GM21526 (cell line): Measurements from ENCODE around the gene S100A14.
"Not testable (repeated sequence)": the region's sequence is repeated elsewhere in the genome, so short reads cannot be mapped to it uniquely, and the experiment has no call there.

Experiments
- ATAC-seq: cut with Tn5 transposase; IDR thresholded peaks from one replicate; pipeline ENCODE4 v1.9.1; 2021; ENCODE audit warnings: moderate library complexity; ENCODE audit not compliant: unreplicated experiment, low FRiP score

S100A14 gene

GRCh38 chr1:153640213-153640612, 24.1 kb upstream of the S100A14 start:
- not testable (repeated sequence) for ATAC-seq

GRCh38 chr1:153639280-153639679, 23.2 kb upstream of the S100A14 start:
- no peak for ATAC-seq

GRCh38 chr1:153638261-153638660, 22.1 kb upstream of the S100A14 start:
- ATAC-seq: no peak

DNA sequence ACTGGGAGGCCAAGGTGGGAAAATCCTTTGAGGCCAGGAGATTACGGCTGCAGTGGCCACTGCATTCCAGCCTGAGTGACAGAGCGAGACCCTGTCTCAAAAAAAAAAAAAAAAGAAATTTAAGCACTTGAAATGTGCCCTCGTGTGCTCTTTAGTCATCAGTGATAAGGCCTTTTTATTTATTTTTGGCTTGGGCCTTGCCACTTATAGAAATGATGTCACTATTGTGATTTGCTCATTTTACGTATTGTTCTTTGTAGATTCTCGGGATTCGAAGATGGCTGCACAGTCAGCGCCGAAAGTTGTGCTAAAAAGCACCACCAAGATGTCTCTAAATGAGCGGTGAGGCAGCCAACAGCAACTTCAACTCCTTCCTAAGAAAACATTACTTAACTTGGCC, 20.2 kb upstream of the S100A14 start:
- ATAC-seq: no peak

- ATAC-seq: no peak
Observed at GRCh38 chr1:153635872-153636271, 19.7 kb upstream of the S100A14 start.

- ATAC-seq: peak; percentile 76
Observed at GRCh38 chr1:153633754-153634665, 17.9 kb upstream of the S100A14 start, which contains the start of gene CHTOP. CHTOP (plus strand) TSS chr1:153634066; CDS start chr1:153636589, 2,523 bp downstream.

DNA sequence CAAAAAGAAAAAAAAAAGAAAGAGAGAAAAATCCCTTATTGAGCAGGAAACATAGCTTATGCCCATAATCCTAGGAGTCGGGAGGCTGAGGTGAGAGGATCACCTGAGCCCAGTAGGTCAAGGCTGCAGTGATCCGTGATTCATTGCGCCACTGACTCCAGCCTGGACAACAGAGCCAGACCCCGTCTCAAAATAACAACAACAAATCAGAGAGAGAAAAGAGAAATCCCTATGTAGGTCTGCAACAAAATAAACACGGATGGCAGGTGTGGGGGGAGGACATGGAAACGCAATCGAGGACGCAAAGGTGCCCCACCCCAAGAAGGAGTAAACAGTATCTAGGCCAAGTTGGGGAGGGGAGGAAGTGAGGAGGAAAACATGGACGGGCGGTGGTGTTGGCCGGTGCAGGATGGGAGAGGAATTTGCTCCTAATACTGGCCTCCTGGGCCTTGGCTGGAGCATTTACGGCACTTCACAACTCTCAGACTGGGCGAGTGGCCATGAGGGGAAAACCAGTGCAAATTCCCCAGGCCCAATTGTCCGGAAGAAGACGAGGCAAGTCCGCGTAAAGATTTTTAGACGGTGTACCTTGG, 17.1 kb upstream of the S100A14 start:
- no peak for ATAC-seq

- ATAC-seq: no peak
Observed at GRCh38 chr1:153631047-153632022, 15.2 kb upstream of the S100A14 start.

- ATAC-seq: no peak
Observed at GRCh38 chr1:153630384-153630783, 14.3 kb upstream of the S100A14 start.

GRCh38 chr1:153629971-153630370, 13.8 kb upstream of the S100A14 start:
- no peak for ATAC-seq

DNA sequence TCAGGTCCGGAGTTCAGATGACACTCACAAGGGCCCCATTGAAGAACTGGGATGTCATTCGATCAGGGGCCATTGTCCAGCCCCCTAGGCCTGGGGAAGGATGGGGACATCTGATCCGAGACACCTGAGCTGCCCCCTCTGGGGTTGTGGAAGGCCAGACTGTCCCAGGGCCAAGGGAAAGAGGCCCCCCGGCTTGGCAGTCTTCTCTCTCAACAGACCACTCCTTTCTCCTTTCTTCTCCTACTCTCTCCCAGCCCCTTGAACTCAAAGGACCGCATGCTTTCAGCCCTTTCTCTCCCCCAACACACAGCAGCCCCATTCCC, 13.2 kb upstream of the S100A14 start:
- no peak for ATAC-seq

DNA sequence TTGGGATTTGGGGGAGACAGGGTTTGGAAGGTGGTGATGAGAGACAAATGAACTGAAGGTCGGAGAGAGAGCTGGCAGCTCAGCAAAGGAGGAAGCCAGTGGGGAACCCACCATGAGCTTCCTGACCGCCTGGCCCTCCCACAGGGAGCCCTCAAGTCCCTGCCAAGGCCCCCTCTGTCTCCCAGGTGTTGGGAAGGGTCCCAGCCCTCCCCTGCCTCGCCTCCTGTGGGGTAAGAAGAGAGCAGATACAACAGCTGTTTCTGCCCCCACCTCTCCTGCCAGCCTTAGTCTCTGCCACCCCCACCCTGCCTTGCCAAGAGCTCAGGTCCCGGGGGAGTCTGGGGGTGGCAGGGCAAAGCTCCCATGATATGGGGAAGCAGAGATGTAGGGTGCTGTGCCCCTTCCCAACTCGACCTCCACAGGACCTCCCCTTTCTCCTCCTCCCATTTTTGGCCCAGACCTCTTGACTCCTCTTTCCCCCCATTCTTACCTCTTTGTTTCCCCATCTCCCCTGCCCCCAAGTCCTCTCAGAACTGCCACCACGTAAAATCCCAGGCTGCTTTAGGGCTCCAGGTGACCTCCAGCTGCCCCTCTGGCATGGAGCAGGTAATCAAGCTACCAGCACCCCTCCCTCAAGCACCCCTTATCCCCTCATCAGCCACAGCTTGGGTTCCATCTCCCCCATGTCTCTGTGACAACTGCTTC, 12.7 kb upstream of the S100A14 start:
- ATAC-seq: no peak

- ATAC-seq: no peak
Observed at GRCh38 chr1:153627715-153628626, 11.8 kb upstream of the S100A14 start, which contains the start of gene S100A1. S100A1 (plus strand) TSS chr1:153628434; CDS start chr1:153630522, 2,088 bp downstream.

DNA sequence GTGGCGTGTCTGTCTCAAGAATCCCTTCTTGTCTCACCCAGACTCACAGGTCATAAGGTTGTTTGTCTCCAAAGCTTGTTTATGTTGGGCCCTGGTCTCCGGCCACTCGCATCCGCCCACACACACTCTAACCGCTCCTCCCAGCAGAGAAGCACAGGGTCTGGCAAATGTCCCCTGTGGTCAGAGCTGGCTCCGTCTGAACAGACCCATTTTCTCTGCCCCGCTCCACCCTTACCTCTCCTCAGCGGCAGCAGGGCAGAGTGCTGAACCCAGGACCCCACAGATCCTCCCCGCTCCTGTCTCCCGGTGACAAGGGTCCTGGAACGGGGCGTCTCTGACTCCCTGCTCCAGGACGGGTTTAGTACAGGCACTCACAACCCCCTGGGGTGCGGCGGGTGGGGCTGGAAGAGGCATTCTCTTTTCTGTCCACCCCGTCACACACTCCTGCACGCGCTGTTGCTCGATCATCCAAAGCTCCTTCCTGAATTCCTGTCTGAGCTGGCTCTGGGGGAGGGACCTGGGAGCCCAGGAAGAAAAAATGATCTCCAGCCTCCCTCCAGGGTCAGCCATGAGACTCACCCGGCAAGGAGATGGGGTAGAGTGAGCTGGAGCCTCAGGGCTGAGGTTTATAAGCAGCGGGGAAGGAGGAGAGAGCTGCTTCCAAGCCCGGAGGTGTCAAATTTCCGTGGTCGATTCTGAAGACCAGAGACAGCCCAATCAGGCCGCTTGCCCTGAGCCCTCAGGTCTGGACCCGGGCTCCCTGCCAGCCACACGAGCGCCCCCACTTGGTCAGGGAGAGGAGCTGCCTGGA, 11.0 kb upstream of the S100A14 start, which contains the start of gene S100A13:
TSS of gene S100A13 (minus strand) at position 602 of the 811 bp plus-strand sequence. CDS start 1,033 bp downstream, outside the sequence.
- ATAC-seq: no peak

- ATAC-seq: no peak
Observed at GRCh38 chr1:153626477-153626903, 10.4 kb upstream of the S100A14 start.

- no peak for ATAC-seq
Observed at GRCh38 chr1:153624965-153625611, 9.0 kb upstream of the S100A14 start.

DNA sequence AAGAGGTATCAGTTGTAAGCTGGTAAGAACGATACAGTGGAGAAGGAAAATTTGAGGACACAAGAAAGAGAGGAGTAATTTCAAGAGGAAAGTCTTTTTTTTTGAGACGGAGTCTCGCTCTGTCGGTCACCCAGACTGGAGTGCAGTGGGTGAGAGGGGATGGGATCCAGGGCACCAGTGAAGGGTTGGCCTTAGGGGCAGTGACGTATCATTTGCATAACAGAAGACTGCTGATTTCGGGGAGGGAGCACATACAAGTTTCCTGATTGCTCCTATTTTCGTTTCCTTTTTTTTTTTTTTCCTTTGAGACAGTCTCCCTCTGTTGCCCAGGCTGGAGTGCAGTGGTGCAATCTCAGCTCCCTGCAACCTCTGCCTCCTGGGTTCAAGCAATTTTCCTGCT, 7.0 kb upstream of the S100A14 start:
- no peak for ATAC-seq

- ATAC-seq: no peak
Observed at GRCh38 chr1:153619171-153619570, 3.0 kb upstream of the S100A14 start.
